HCT116 (cell line): ENCODE measurements around the gene GATM. TPM values are rescaled to one million over a fixed set of nuclear protein-coding genes. Genes with fewer than 3 reads are reported as not detected.

Experiments
- ATAC-seq: fragments of 200-7000 bp; cut with Tn5 transposase; 2 replicates; pipeline ENCODE4 v1.9.1; 2020; ENCODE audit warnings: mild to moderate bottlenecking, moderate library complexity
- BruUV-seq: library from RNA; stranded (reverse); fragments of 400-500 nt; replicated peaks from 2 replicates; lab custom pipeline; 2021; lab: Mats Ljungman, UMichigan
- CTCF ChIA-PET: fragments of 300-600 bp; sonication (Branson Sonifier 250); formaldehyde crosslinking; loops from one replicate; lab custom pipeline; 2021; ENCODE audit warnings: antibody characterized with exemption; lab: Charles Lee
- POLR2A ChIA-PET: fragments of 300-600, 350-600 bp; sonication (Branson Sonifier 250); formaldehyde crosslinking; loops from one replicate; lab custom pipeline; 2021; ENCODE audit warnings: antibody characterized with exemption; lab: Charles Lee
- RAD21 ChIA-PET, 2 experiments: fragments of 300-600 bp; sonication (Branson Sonifier 250); formaldehyde crosslinking; loops; one replicate each; lab custom pipeline; 2023; ENCODE audit warnings: low total read pairs in 2 of 2; ENCODE audit not compliant: uncharacterized antibody in 2 of 2, unreplicated experiment in 2 of 2, low non-redundant PET in 1 of 2; lab: Charles Lee
- DNase-seq: peaks from one replicate; pipeline ENCODE4 v3.0.0-alpha.2; 2010; ENCODE audit warnings: low read depth, low spot score
- H2AFZ ChIP-seq: fragments of 200-600 bp; shearing (Covaris generic), sonication (generic); 2 replicates; pipeline ENCODE4 v1.6.1; 2017; ENCODE audit warnings: low read depth, mixed run types, mixed read lengths, antibody characterized with exemption, low read length; ENCODE audit not compliant: poor library complexity, severe bottlenecking
- H3K27ac ChIP-seq: 2 replicates; pipeline ENCODE4 v1.5.1; 2012; ENCODE audit warnings: low read depth, low read length
- H3K27me3 ChIP-seq: fragments of 200-600 bp; sonication (generic); 2 replicates; pipeline ENCODE4 v1.6.1; 2016; ENCODE audit warnings: mixed run types, low read length, mixed read lengths; ENCODE audit not compliant: insufficient read depth
- H3K36me3 ChIP-seq, 2 experiments: fragments of 200-500 bp in 1 of 2; fragments of 200-600 bp in 1 of 2; sonication (Bioruptor generic) in 1 of 2; sonication (generic) in 1 of 2; 2 replicates each; pipeline versions ENCODE4 v1.5.1 to v1.6.1; 2014 to 2016; ENCODE audit warnings: low read length in 2 of 2, inconsistent platforms in 1 of 2, mixed read lengths in 1 of 2, mixed run types in 1 of 2; ENCODE audit not compliant: insufficient read depth in 2 of 2, control insufficient read depth in 1 of 2
- H3K4me1 ChIP-seq, 2 experiments: fragments of 200-600 bp in 1 of 2; sonication (generic) in 1 of 2; 2 replicates each; pipeline versions ENCODE4 v1.5.1 to v1.6.1; 2012 to 2017; ENCODE audit warnings: low read length in 2 of 2, inconsistent platforms in 1 of 2, mild to moderate bottlenecking in 1 of 2, mixed read lengths in 1 of 2, mixed run types in 1 of 2, moderate library complexity in 1 of 2; ENCODE audit not compliant: insufficient read depth in 2 of 2, control insufficient read depth in 1 of 2
- H3K4me2 ChIP-seq: fragments of 200-600 bp; sonication (generic); 2 replicates; pipeline ENCODE4 v1.6.1; 2017; ENCODE audit warnings: mixed run types, low read length, mixed read lengths
- H3K4me3 ChIP-seq, 2 experiments: fragments of 200-600 bp in 1 of 2; sonication (generic) in 1 of 2; replicated peaks in 1 of 2; 2 replicates each; pipeline ENCODE4 v1.5.1; 2011 to 2016; ENCODE audit warnings: low read length in 2 of 2, control low read depth in 1 of 2, low read depth in 1 of 2, mild to moderate bottlenecking in 1 of 2, mixed read lengths in 1 of 2, mixed run types in 1 of 2
- H3K79me2 ChIP-seq: fragments of 200-600 bp; sonication (generic); 2 replicates; pipeline ENCODE4 v1.6.1; 2017; ENCODE audit warnings: mild to moderate bottlenecking, mixed run types, low read length, moderate library complexity, mixed read lengths; ENCODE audit not compliant: insufficient read depth
- H3K9ac ChIP-seq: fragments of 200-600 bp; sonication (generic); 2 replicates; pipeline ENCODE4 v1.6.1; 2016; ENCODE audit warnings: low read length, mixed read lengths
- H3K9me2 ChIP-seq: fragments of 200-600 bp; sonication (generic), shearing (Covaris generic); 2 replicates; pipeline ENCODE4 v1.6.1; 2017; ENCODE audit warnings: mixed run types, mild to moderate bottlenecking, moderate library complexity; ENCODE audit not compliant: insufficient read depth
- H3K9me3 ChIP-seq, 2 experiments: fragments of 200-500 bp in 1 of 2; fragments of 200-600 bp in 1 of 2; sonication (Bioruptor generic) in 1 of 2; sonication (generic) in 1 of 2; 2 replicates each; pipeline ENCODE4 v1.6.1; 2014 to 2017; ENCODE audit warnings: low read length in 2 of 2, mixed read lengths in 2 of 2, inconsistent platforms in 1 of 2, low read depth in 1 of 2, mild to moderate bottlenecking in 1 of 2, mixed run types in 1 of 2, moderate library complexity in 1 of 2; ENCODE audit not compliant: control insufficient read depth in 1 of 2, insufficient read depth in 1 of 2
- H4K20me1 ChIP-seq: fragments of 200-600 bp; sonication (generic), shearing (Covaris generic); 2 replicates; pipeline ENCODE4 v1.6.1; 2017; ENCODE audit warnings: mixed run types, mild to moderate bottlenecking, moderate library complexity; ENCODE audit not compliant: insufficient read depth
- EGR1 ChIP-seq: IDR thresholded peaks from 2 replicates; pipeline ENCODE4 v1.6.1; 2012; ENCODE audit warnings: low read depth
- EZH2phosphoT487 ChIP-seq: fragments of 200-600 bp; IDR thresholded peaks from 2 replicates; pipeline ENCODE4 v1.6.1; 2018; ENCODE audit warnings: antibody characterized with exemption, borderline replicate concordance
- JUND ChIP-seq: IDR thresholded peaks from 2 replicates; pipeline ENCODE4 v1.6.1; 2012
- intact Hi-C: fragments of 100-400 bp; cut with micrococcal nuclease; formaldehyde crosslinking; loops from 2 replicates; pipeline ENCODE4 v1.10.0; 2022
- total RNA-seq: library from RNA; stranded (reverse); gene quantifications from one replicate; pipeline ENCODE4 v1.2.1, GENCODE V29; 2021; ENCODE audit not compliant: unreplicated experiment
- TF ChIP-seq, protein P1 (sequence below), 3 experiments: fragments of 200-600 bp in 1 of 3; sonication (generic) in 1 of 3; IDR thresholded peaks in 2 of 3; conservative IDR thresholded peaks in 1 of 3; 2 replicates each; pipeline ENCODE4 v1.5.1; 2012 to 2017; ENCODE audit warnings: low read depth in 2 of 3, low read length in 2 of 3, antibody characterized with exemption in 1 of 3, borderline replicate concordance in 1 of 3, control low read depth in 1 of 3, mild to moderate bottlenecking in 1 of 3, mixed read lengths in 1 of 3, mixed run types in 1 of 3, moderate library complexity in 1 of 3; ENCODE audit not compliant: insufficient read depth in 1 of 3
- TF ChIP-seq, protein P2 (sequence below): IDR thresholded peaks from 2 replicates; pipeline ENCODE4 v1.6.1; 2011; ENCODE audit warnings: mild to moderate bottlenecking, low read length, moderate library complexity; ENCODE audit not compliant: insufficient replicate concordance; ENCODE audit errors: extremely low read depth
- TF ChIP-seq, protein P3 (sequence below): IDR thresholded peaks from 2 replicates; pipeline ENCODE4 v1.6.1; 2012; ENCODE audit warnings: low read depth

GATM gene
- total RNA-seq, 1 experiment from 2014 or later: 3.1 TPM

DNA sequence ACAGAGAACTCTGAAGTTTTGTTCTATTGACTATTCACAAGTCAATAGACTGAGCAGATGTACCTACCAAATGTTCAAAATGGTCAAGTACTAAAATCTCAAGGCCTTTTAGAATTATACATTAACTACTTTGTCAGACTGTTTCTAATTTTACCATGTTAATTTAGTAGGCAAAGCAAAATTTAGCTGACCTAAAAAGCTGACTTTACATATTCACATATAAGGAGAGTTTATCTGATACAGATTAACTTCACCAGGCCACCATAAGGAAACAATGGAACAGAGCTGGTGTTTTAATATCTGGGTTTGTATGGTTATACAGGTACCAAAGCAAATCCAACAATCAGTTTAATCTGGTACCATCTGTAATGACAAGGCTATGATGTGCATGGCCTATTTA lies 15.9 kb downstream of the GATM start (continued):
- TF ChIP-seq, protein P1, sequence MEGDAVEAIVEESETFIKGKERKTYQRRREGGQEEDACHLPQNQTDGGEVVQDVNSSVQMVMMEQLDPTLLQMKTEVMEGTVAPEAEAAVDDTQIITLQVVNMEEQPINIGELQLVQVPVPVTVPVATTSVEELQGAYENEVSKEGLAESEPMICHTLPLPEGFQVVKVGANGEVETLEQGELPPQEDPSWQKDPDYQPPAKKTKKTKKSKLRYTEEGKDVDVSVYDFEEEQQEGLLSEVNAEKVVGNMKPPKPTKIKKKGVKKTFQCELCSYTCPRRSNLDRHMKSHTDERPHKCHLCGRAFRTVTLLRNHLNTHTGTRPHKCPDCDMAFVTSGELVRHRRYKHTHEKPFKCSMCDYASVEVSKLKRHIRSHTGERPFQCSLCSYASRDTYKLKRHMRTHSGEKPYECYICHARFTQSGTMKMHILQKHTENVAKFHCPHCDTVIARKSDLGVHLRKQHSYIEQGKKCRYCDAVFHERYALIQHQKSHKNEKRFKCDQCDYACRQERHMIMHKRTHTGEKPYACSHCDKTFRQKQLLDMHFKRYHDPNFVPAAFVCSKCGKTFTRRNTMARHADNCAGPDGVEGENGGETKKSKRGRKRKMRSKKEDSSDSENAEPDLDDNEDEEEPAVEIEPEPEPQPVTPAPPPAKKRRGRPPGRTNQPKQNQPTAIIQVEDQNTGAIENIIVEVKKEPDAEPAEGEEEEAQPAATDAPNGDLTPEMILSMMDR (IDR thresholded peaks at IDR 0.05 in 2 of 3, conservative IDR thresholded peaks at IDR 0.05 in 1 of 3; ENCODE audit: borderline replicate concordance in 1 of 3, insufficient read depth in 1 of 3, low read depth in 2 of 3, low read length in 2 of 3): no peak

DNA sequence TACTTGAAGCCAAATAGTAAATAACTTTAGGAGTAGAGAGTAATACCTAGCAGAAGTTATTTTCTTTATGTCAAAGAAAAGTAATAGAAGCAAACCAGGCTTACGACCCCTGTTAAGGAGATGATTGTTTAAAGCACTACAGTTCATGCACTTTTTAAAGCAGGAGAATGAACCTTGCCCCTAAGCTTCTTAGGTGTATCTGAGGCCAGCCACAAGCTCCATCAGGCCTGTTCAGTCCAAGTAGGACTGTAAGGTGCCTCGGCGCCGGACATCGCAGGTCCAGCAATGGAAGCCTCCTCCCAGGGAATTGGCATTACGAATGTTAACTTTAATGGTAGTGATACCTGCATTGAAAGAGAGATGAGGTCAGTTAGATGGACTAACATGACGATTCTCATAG lies 16.5 kb downstream of the GATM start:
- ChIA-PET POLR2A (no interaction called here), CTCF (no interaction called here), RAD21 (no interaction called here)
- no peak for ATAC-seq
- Histone ChIP-seq H3K9me2 (no peaks in the 10 kb centered on the region), H3K27me3 (no peaks in the 10 kb centered on the region), H3K27ac (no peak overlapping the region), H3K79me2 (no peaks in the 10 kb centered on the region), H2AFZ (no peak overlapping the region), H3K9me3 (no peaks in the 10 kb centered on the region), H3K4me1 (no peaks in the 10 kb centered on the region), H3K9ac (no peak overlapping the region), H3K4me2 (no peak overlapping the region), H3K36me3 (no peaks in the 10 kb centered on the region), H3K4me3 (no peak overlapping the region), H4K20me1 (no peaks in the 10 kb centered on the region)
- DNase-seq: no peak
- intact Hi-C loops: no loop called here
- TF ChIP-seq, protein P2, sequence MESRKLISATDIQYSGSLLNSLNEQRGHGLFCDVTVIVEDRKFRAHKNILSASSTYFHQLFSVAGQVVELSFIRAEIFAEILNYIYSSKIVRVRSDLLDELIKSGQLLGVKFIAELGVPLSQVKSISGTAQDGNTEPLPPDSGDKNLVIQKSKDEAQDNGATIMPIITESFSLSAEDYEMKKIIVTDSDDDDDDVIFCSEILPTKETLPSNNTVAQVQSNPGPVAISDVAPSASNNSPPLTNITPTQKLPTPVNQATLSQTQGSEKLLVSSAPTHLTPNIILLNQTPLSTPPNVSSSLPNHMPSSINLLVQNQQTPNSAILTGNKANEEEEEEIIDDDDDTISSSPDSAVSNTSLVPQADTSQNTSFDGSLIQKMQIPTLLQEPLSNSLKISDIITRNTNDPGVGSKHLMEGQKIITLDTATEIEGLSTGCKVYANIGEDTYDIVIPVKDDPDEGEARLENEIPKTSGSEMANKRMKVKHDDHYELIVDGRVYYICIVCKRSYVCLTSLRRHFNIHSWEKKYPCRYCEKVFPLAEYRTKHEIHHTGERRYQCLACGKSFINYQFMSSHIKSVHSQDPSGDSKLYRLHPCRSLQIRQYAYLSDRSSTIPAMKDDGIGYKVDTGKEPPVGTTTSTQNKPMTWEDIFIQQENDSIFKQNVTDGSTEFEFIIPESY: no peak
- TF ChIP-seq, protein P3, sequence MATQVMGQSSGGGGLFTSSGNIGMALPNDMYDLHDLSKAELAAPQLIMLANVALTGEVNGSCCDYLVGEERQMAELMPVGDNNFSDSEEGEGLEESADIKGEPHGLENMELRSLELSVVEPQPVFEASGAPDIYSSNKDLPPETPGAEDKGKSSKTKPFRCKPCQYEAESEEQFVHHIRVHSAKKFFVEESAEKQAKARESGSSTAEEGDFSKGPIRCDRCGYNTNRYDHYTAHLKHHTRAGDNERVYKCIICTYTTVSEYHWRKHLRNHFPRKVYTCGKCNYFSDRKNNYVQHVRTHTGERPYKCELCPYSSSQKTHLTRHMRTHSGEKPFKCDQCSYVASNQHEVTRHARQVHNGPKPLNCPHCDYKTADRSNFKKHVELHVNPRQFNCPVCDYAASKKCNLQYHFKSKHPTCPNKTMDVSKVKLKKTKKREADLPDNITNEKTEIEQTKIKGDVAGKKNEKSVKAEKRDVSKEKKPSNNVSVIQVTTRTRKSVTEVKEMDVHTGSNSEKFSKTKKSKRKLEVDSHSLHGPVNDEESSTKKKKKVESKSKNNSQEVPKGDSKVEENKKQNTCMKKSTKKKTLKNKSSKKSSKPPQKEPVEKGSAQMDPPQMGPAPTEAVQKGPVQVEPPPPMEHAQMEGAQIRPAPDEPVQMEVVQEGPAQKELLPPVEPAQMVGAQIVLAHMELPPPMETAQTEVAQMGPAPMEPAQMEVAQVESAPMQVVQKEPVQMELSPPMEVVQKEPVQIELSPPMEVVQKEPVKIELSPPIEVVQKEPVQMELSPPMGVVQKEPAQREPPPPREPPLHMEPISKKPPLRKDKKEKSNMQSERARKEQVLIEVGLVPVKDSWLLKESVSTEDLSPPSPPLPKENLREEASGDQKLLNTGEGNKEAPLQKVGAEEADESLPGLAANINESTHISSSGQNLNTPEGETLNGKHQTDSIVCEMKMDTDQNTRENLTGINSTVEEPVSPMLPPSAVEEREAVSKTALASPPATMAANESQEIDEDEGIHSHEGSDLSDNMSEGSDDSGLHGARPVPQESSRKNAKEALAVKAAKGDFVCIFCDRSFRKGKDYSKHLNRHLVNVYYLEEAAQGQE: no peak
- TF ChIP-seq EGR1: no peak
- no peak for TF ChIP-seq JUND
- TF ChIP-seq EZH2phosphoT487: no peak
- no TSS peak for BruUV-seq
